CD4-positive, alpha-beta T cell (primary cell): ENCODE results near the gene TMEM132C. TPM values are rescaled to one million over a fixed set of nuclear protein-coding genes. Genes with fewer than 3 reads are reported as not detected.
"Not testable (repeated sequence)": the region's sequence is repeated elsewhere in the genome, so short reads cannot be mapped to it uniquely, and the experiment has no call there.

Experiments used
- ATAC-seq: fragments of 200-7000 bp; cut with Tn5 transposase; one replicate; pipeline ENCODE4 v1.10.0; 2022; ENCODE audit warnings: mild to moderate bottlenecking; ENCODE audit not compliant: poor library complexity
- CTCF ChIA-PET: fragments of 350-600 bp; sonication (Branson Sonifier 250); formaldehyde crosslinking; loops from one replicate; lab custom pipeline; 2021; ENCODE audit warnings: antibody characterized with exemption, inconsistent platforms; lab: Charles Lee
- POLR2A ChIA-PET: fragments of 350-600 bp; sonication (Branson Sonifier 250); formaldehyde crosslinking; loops from one replicate; lab custom pipeline; 2021; ENCODE audit warnings: antibody characterized with exemption, inconsistent platforms; lab: Charles Lee
- DNase-seq, 14 experiments: peaks; one replicate each; pipeline ENCODE4 v3.0.0-alpha.2; 2013 to 2020; ENCODE audit warnings: mixed read lengths in 2 of 14
- H3K27ac ChIP-seq, 2 donors: one replicate each; pipeline versions ENCODE4 v1.5.1 to v1.7.0; 2013; ENCODE audit warnings: low read length in 2 of 2, low read depth in 1 of 2, mild to moderate bottlenecking in 1 of 2
- H3K27me3 ChIP-seq, 2 experiments: 1 replicate in 1 of 2; 2 replicates in 1 of 2; pipeline versions ENCODE4 v1.6.1 to v1.7.0; 2013; ENCODE audit warnings: low read length in 2 of 2, control low read depth in 1 of 2, mild to moderate bottlenecking in 1 of 2, moderate library complexity in 1 of 2; ENCODE audit not compliant: insufficient read depth in 2 of 2, control insufficient read depth in 1 of 2
- H3K36me3 ChIP-seq: one replicate; pipeline ENCODE4 v1.6.1; 2013; ENCODE audit warnings: low read length, control low read depth; ENCODE audit not compliant: insufficient read depth
- H3K4me1 ChIP-seq: one replicate; pipeline ENCODE4 v1.6.1; 2013; ENCODE audit warnings: low read length, control low read depth; ENCODE audit not compliant: insufficient read depth
- H3K4me3 ChIP-seq: one replicate; pipeline ENCODE4 v1.5.1; 2013; ENCODE audit warnings: mild to moderate bottlenecking, low read length, moderate library complexity
- H3K9me3 ChIP-seq, 2 experiments: 1 replicate in 1 of 2; 2 replicates in 1 of 2; pipeline versions ENCODE4 v1.6.1 to v1.7.0; 2013; ENCODE audit warnings: low read length in 2 of 2, mild to moderate bottlenecking in 2 of 2, control low read depth in 1 of 2, moderate library complexity in 1 of 2; ENCODE audit not compliant: control insufficient read depth in 1 of 2, insufficient read depth in 1 of 2
- H3K27ac Mint-ChIP-seq: one replicate; pipeline ENCODE4 v1.8.0; 2020; ENCODE audit warnings: mixed read lengths
- H3K27me3 Mint-ChIP-seq: one replicate; pipeline ENCODE4 v1.8.0; 2021; ENCODE audit warnings: mixed read lengths
- H3K36me3 Mint-ChIP-seq: one replicate; pipeline ENCODE4 v1.8.0; 2021; ENCODE audit warnings: low read depth, mixed read lengths
- H3K4me1 Mint-ChIP-seq: one replicate; pipeline ENCODE4 v1.8.0; 2021; ENCODE audit warnings: low read depth, mixed read lengths
- H3K4me3 Mint-ChIP-seq: one replicate; pipeline ENCODE4 v1.8.0; 2020; ENCODE audit warnings: mild to moderate bottlenecking, mixed read lengths
- H3K9me3 Mint-ChIP-seq: one replicate; pipeline ENCODE4 v1.8.0; 2020; ENCODE audit warnings: mixed read lengths
- intact Hi-C, 2 experiments: fragments of 100-400 bp; cut with DNase I in 1 of 2; cut with micrococcal nuclease in 1 of 2; formaldehyde crosslinking; loops; one replicate each; pipeline versions ENCODE4 v1.15.1 to v1.9.0; 2023 to 2025; cut with DNase I, micrococcal nuclease
- total RNA-seq, 174 experiments: library from RNA in 2 of 174; stranded (reverse) in 2 of 174; gene quantifications; one replicate each; pipeline ENCODE4 v1.2.3 and lab custom pipeline; 2021 to 2026
- TF ChIP-seq, protein P1 (sequence below): fragments of 200-600 bp; IDR thresholded peaks from one replicate; pipeline ENCODE4 v1.8.0; 2022; ENCODE audit warnings: antibody characterized with exemption, mild to moderate bottlenecking

The TMEM132C gene
- total RNA-seq, 2 experiments from 2014 or later: not detected

DNA sequence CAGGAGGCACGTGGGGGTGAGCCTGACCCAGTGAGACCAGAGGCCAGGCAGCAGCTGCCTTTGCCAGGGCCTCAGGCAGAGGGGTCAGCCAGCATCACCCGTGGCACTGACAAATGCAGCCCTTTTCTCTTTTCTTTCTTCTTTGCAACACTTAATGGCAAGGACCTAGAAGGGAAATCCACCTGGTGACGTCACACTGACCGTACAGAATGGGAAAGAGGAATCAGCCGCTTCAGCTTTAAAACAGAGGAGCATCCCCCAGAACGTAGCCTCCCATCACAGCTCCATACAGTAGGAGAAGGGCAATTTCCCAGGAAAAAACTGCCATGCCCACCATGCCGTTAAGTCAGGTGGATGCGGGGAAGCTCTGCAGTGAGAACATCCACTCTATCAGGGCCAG, 328.6 kb downstream of the TMEM132C start:
- POLR2A ChIA-PET: no interaction called here
- Mint-ChIP-seq H3K4me1 (no peaks in the 10 kb centered on the region), H3K9me3 (no peaks in the 10 kb centered on the region), H3K36me3 (no peaks in the 10 kb centered on the region), H3K27me3 (no peaks in the 10 kb centered on the region), H3K4me3 (no peak overlapping the region), H3K27ac (no peak overlapping the region)
- H3K4me3 ChIP-seq: no peak overlapping the region
- CTCF ChIA-PET: no interaction called here
- H3K4me1 ChIP-seq: no peaks in the 10 kb centered on the region
- H3K36me3 ChIP-seq: no peaks in the 10 kb centered on the region
- intact Hi-C loops: no loop called here
- TF ChIP-seq, protein P1, sequence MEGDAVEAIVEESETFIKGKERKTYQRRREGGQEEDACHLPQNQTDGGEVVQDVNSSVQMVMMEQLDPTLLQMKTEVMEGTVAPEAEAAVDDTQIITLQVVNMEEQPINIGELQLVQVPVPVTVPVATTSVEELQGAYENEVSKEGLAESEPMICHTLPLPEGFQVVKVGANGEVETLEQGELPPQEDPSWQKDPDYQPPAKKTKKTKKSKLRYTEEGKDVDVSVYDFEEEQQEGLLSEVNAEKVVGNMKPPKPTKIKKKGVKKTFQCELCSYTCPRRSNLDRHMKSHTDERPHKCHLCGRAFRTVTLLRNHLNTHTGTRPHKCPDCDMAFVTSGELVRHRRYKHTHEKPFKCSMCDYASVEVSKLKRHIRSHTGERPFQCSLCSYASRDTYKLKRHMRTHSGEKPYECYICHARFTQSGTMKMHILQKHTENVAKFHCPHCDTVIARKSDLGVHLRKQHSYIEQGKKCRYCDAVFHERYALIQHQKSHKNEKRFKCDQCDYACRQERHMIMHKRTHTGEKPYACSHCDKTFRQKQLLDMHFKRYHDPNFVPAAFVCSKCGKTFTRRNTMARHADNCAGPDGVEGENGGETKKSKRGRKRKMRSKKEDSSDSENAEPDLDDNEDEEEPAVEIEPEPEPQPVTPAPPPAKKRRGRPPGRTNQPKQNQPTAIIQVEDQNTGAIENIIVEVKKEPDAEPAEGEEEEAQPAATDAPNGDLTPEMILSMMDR: no peak
- H3K9me3 ChIP-seq: peaks cover 0 to 15% of the 10 kb centered on the region in 2 experiments
- H3K27ac ChIP-seq: no peak overlapping the region
- ATAC-seq (no peak), DNase-seq (no peak)
- no peaks in the 10 kb centered on the region for H3K27me3 ChIP-seq

DNA sequence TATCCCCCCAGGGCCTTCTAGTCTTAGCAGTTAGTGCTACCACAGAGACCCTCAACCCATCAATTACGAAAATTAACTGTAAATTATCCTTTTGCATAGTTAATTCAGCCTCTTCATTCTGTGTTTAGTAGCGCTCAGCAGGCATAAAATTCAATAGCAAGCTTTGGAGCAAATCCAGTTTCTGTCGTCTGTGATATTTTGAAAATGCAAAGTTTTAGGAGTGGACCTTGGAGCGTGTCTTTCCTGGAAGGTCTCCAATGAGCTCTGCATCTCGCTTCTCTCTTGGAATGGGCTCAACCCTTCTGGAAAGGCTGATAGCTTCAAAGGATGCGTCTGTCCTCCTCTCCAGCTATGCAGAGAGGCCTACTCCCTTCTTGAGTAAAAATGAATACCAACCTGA, 333.9 kb downstream of the TMEM132C start:
- Histone ChIP-seq H3K27me3 (no peaks in the 10 kb centered on the region), H3K9me3 (peaks cover 0 to 12% of the 10 kb centered on the region in 2 experiments), H3K4me3 (no peak overlapping the region), H3K27ac (no peak overlapping the region), H3K4me1 (no peaks in the 10 kb centered on the region), H3K36me3 (no peaks in the 10 kb centered on the region)
- H3K4me3 Mint-ChIP-seq: no peak overlapping the region
- TF ChIP-seq, protein P1: no peak
- no peaks in the 10 kb centered on the region for H3K27me3 Mint-ChIP-seq
- intact Hi-C loops: no loop called here
- no peaks in the 10 kb centered on the region for H3K36me3 Mint-ChIP-seq
- ChIA-PET POLR2A (no interaction called here), CTCF (no interaction called here)
- no peak overlapping the region for H3K27ac Mint-ChIP-seq
- H3K9me3 Mint-ChIP-seq: no peaks in the 10 kb centered on the region
- no peak for ATAC-seq
- no peaks in the 10 kb centered on the region for H3K4me1 Mint-ChIP-seq
- DNase-seq: no peak

DNA sequence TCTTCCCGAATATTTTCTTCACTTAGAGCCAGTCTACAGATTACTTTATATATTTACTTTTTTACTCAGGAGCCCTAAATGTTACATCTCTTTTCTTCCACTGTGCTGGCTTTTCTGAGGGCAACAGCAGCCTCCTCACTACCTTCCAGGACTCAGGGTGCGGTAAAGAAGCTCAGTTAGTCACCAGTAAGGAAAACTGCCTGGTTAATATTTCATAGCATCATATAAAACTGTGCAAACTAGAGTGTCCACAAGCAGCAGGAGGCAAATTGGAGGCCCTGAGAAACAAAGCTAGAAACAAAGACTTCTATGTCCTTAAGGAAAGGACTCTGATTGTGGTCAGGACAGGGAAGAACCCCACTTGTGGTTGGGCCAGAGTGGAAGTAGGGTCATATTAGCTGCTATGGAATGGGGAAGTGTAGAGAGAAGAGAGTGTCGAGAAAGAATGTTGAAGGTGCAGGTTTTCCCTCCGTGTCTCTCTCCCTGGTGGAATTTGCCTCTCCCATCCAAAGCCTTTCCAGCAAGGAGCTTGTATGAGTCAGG, 336.7 kb downstream of the TMEM132C start:
- TF ChIP-seq, protein P1: no peak
- CTCF ChIA-PET: no interaction called here
- H3K27ac ChIP-seq: no peak overlapping the region
- H3K9me3 ChIP-seq: peaks cover 0 to 8% of the 10 kb centered on the region in 2 experiments
- H3K4me3 Mint-ChIP-seq: no peak overlapping the region
- H3K4me3 ChIP-seq: no peak overlapping the region
- H3K4me1 ChIP-seq: no peaks in the 10 kb centered on the region
- intact Hi-C loops: no loop called here
- no peaks in the 10 kb centered on the region for H3K27me3 ChIP-seq
- H3K27ac Mint-ChIP-seq: no peak overlapping the region
- DNase-seq: no peak
- no peaks in the 10 kb centered on the region for H3K4me1 Mint-ChIP-seq
- POLR2A ChIA-PET: no interaction called here
- no peaks in the 10 kb centered on the region for H3K27me3 Mint-ChIP-seq
- no peaks in the 10 kb centered on the region for H3K36me3 ChIP-seq
- no peaks in the 10 kb centered on the region for H3K36me3 Mint-ChIP-seq
- no peaks in the 10 kb centered on the region for H3K9me3 Mint-ChIP-seq
- ATAC-seq: no peak

DNA sequence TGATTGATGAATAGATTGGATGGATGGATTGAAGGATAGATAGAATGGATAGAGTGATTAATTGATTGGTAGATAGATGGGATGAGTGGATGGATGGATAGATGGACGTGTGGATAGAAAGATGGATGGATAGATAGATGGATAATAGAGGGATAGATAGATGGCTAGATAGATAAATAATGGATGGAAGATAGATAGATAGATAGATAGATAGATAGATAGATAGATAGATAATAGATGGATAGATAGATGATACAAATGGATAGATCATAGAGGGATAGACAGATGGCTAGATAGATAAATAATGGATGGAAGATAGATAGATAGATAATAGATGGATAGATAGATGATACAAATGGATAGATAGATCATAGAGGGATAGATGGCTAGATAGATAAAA, 337.2 kb downstream of the TMEM132C start:
- H3K36me3 Mint-ChIP-seq, POLR2A ChIA-PET, H3K27me3 ChIP-seq, H3K4me1 ChIP-seq, H3K27ac Mint-ChIP-seq, H3K9me3 Mint-ChIP-seq, H3K9me3 ChIP-seq, H3K36me3 ChIP-seq, H3K4me3 Mint-ChIP-seq, H3K4me3 ChIP-seq, DNase-seq, intact Hi-C loops, H3K27me3 Mint-ChIP-seq, H3K4me1 Mint-ChIP-seq, ATAC-seq, H3K27ac ChIP-seq, CTCF ChIA-PET: not testable (repeated sequence)
